ENCODE measurements around the gene TMBIM1.
A peak's percentile ranks its signal among the peaks of the same experiment; 100 is the strongest.
"Not testable (repeated sequence)": the region's sequence is repeated elsewhere in the genome, so short reads cannot be mapped to it uniquely, and the experiment has no call there.

The TMBIM1 gene

GRCh38 chr2:218291318-218292047, 820 bp downstream of the TMBIM1 start:
- peak; percentile 52 for DNase-seq (ENCODE audit: low spot score)

GRCh38 chr2:218290316-218291261, 1.7 kb downstream of the TMBIM1 start:
- peak; percentile 52 for DNase-seq (ENCODE audit: low spot score)

- peak; percentile 65 for DNase-seq (ENCODE audit: low spot score)
These were observed 2.5 kb downstream of the TMBIM1 start for GRCh38 chr2:218289639-218290315.

- DNase-seq (ENCODE audit: low spot score), result peak; percentile 97
These were observed 5.5 kb downstream of the TMBIM1 start for GRCh38 chr2:218286570-218287459.

GRCh38 chr2:218285604-218286003, 6.7 kb downstream of the TMBIM1 start:
- peak; percentile 68 for DNase-seq (ENCODE audit: low spot score)

GRCh38 chr2:218284106-218284811, 8.0 kb downstream of the TMBIM1 start:
- DNase-seq (ENCODE audit: low spot score), result peak; percentile 80

- DNase-seq (ENCODE audit: low spot score), result no peak
These were observed 9.9 kb downstream of the TMBIM1 start for GRCh38 chr2:218282173-218282991.

GRCh38 chr2:218281449-218281848, 10.9 kb downstream of the TMBIM1 start:
- DNase-seq (ENCODE audit: low spot score), result no peak

GRCh38 chr2:218280260-218280870, 11.9 kb downstream of the TMBIM1 start:
- no peak for DNase-seq (ENCODE audit: low spot score)

GRCh38 chr2:218278531-218279360, 13.6 kb downstream of the TMBIM1 start:
- no peak for DNase-seq (ENCODE audit: low spot score)

GRCh38 chr2:218277921-218278320, 14.4 kb downstream of the TMBIM1 start:
- no peak for DNase-seq (ENCODE audit: low spot score)

- no peak for DNase-seq (ENCODE audit: low spot score)
These were observed 15.1 kb downstream of the TMBIM1 start for GRCh38 chr2:218276986-218277755.

- DNase-seq (ENCODE audit: low spot score), result no peak
These were observed 16.8 kb downstream of the TMBIM1 start for GRCh38 chr2:218275371-218276072.

- no peak for DNase-seq (ENCODE audit: low spot score)
These were observed 17.7 kb downstream of the TMBIM1 start for GRCh38 chr2:218274586-218274985.

- no peak for DNase-seq (ENCODE audit: low spot score)
These were observed 18.4 kb downstream of the TMBIM1 start for GRCh38 chr2:218273908-218274249.

GRCh38 chr2:218273214-218273907, 18.9 kb downstream of the TMBIM1 start:
- not testable (repeated sequence) for DNase-seq (ENCODE audit: low spot score)
